Right cardiac atrium (tissue), 5 donors: ENCODE measurements around the gene CAMSAP1. TPM values are rescaled to one million over a fixed set of nuclear protein-coding genes. Genes with fewer than 3 reads are reported as not detected.

ENCODE experiments used
- ATAC-seq, 2 donors: fragments of 200-7000 bp; cut with Tn5 transposase; one replicate each; pipeline versions ENCODE4 v1.8.0 to v1.9.1; 2020; ENCODE audit warnings: moderate library complexity in 2 of 2, mild to moderate bottlenecking in 1 of 2
- DNase-seq, 3 donors: peaks; one replicate each; pipeline ENCODE4 v3.0.0-alpha.2; 2020
- H3K27ac ChIP-seq: one replicate; pipeline ENCODE4 v1.5.1; 2013; ENCODE audit warnings: mild to moderate bottlenecking, low read length, control low read depth, moderate library complexity
- H3K27me3 ChIP-seq: one replicate; pipeline ENCODE4 v1.6.1; 2013; ENCODE audit not compliant: control insufficient read depth, insufficient read depth
- H3K4me1 ChIP-seq: one replicate; pipeline ENCODE4 v1.6.1; 2013; ENCODE audit warnings: low read length; ENCODE audit not compliant: control insufficient read depth, insufficient read depth
- H3K4me3 ChIP-seq: one replicate; pipeline ENCODE4 v1.5.1; 2013; ENCODE audit warnings: low read length, control low read depth
- H3K9me3 ChIP-seq: one replicate; pipeline ENCODE4 v1.6.1; 2013; ENCODE audit warnings: low read length; ENCODE audit not compliant: control insufficient read depth
- WGBS: extraction: QIAGEN DNeasy Blood & Tissue Kit; methylation state at CpG from one replicate; pipeline ENCODE4 v1.1.7; 2013; 5-methylcytosine and 5-hydroxymethylcytosine counted together
- intact Hi-C, 4 donors: fragments of 100-400 bp; cut with DNase I; formaldehyde crosslinking; loops; one replicate each; pipeline versions ENCODE4 v1.11.0 to v1.14.0; 2022 to 2023
- polyA plus RNA-seq: library from polyadenylated mRNA; stranded (reverse); fragments of 200-250 nt; gene quantifications from one replicate; pipeline ENCODE4 v1.2.3, GENCODE V29; 2013
- total RNA-seq, 4 donors: library from RNA; stranded (reverse); fragmentation: NEBNext Ultra II Directional; extraction: Animal tissue kit (Norgen Biotek cat#: 25700); gene quantifications; one replicate each; pipeline ENCODE4 v1.2.1, GENCODE V29; 2021
- donor health status: healthy with polysubstance abuse.
- donor health status: DM: no; HTN: yes; CAD: no.
- donor health status: DM: no; HTN: no; CAD: no.
- donor health status: DM: no; HTN: yes; CAD: no; lungs with severe emphysema.
- donor health status: DM: yes; HTN: yes; CAD: no.

Gene CAMSAP1
- total and polyA plus RNA-seq, 5 donors, result 10.0 to 22.8 (median 18.2) TPM

GRCh38 chr9:135765416-135765815 lies 141.9 kb downstream of the CAMSAP1 start:
- no peak overlapping the region for H3K27ac ChIP-seq
- no peaks in the 10 kb centered on the region for H3K27me3 ChIP-seq
- 97% methylated on average over 13 of the region's 13 CpGs for WGBS
- no peak for DNase-seq
- no peak for ATAC-seq
- intact Hi-C loops, result no loop called here
- no peaks in the 10 kb centered on the region for H3K4me1 ChIP-seq
- no peak overlapping the region for H3K4me3 ChIP-seq
- no peaks in the 10 kb centered on the region for H3K9me3 ChIP-seq

- DNase-seq, result no peak
- no peaks in the 10 kb centered on the region for H3K9me3 ChIP-seq
- H3K27me3 ChIP-seq, result no peaks in the 10 kb centered on the region
- no peak overlapping the region for H3K4me3 ChIP-seq
- ATAC-seq, result no peak
- no peaks in the 10 kb centered on the region for H3K4me1 ChIP-seq
- intact Hi-C loops, result no loop called here
- no peak overlapping the region for H3K27ac ChIP-seq
- WGBS, result 88% methylated on average over 19 of the region's 19 CpGs
Measured at GRCh38 chr9:135764731-135765130, 142.6 kb downstream of the CAMSAP1 start.

- Histone ChIP-seq H3K4me3 (no peak overlapping the region), H3K27me3 (no peaks in the 10 kb centered on the region), H3K4me1 (no peaks in the 10 kb centered on the region), H3K27ac (no peak overlapping the region), H3K9me3 (no peaks in the 10 kb centered on the region)
- ATAC-seq (no peak), DNase-seq (no peak)
- WGBS, result 82% methylated on average over 24 of the region's 24 CpGs
- intact Hi-C loops, result no loop called here
Measured at GRCh38 chr9:135763716-135764446, 143.5 kb downstream of the CAMSAP1 start.

GRCh38 chr9:135762921-135763320 lies 144.4 kb downstream of the CAMSAP1 start:
- Histone ChIP-seq H3K9me3 (no peaks in the 10 kb centered on the region), H3K27ac (no peak overlapping the region), H3K4me1 (no peaks in the 10 kb centered on the region), H3K4me3 (no peak overlapping the region), H3K27me3 (no peaks in the 10 kb centered on the region)
- ATAC-seq, result no peak
- 74% methylated on average over 13 of the region's 13 CpGs for WGBS
- no peak for DNase-seq
- intact Hi-C loops, result no loop called here

GRCh38 chr9:135761845-135762168 lies 145.5 kb downstream of the CAMSAP1 start:
- H3K4me3 ChIP-seq, result no peak overlapping the region
- H3K4me1 ChIP-seq, result no peaks in the 10 kb centered on the region
- intact Hi-C loops, result no loop called here
- no peaks in the 10 kb centered on the region for H3K27me3 ChIP-seq
- no peaks in the 10 kb centered on the region for H3K9me3 ChIP-seq
- 83% methylated on average over 16 of the region's 16 CpGs for WGBS
- DNase-seq (no peak), ATAC-seq (no peak)
- no peak overlapping the region for H3K27ac ChIP-seq

GRCh38 chr9:135761150-135761844 lies 146.0 kb downstream of the CAMSAP1 start:
- no peak for DNase-seq

GRCh38 chr9:135760465-135760864 lies 146.9 kb downstream of the CAMSAP1 start:
- no peaks in the 10 kb centered on the region for H3K27me3 ChIP-seq
- intact Hi-C loops, result no loop called here
- H3K4me1 ChIP-seq, result no peaks in the 10 kb centered on the region
- no peak overlapping the region for H3K4me3 ChIP-seq
- H3K9me3 ChIP-seq, result no peaks in the 10 kb centered on the region
- DNase-seq, result no peak
- no peak overlapping the region for H3K27ac ChIP-seq
- no peak for ATAC-seq
- WGBS, result 83% methylated on average over 12 of the region's 12 CpGs

More at GRCh38 chr9:135761150-135761844, 146.0 kb downstream of the CAMSAP1 start:
- Histone ChIP-seq H3K4me3 (no peak overlapping the region), H3K4me1 (no peaks in the 10 kb centered on the region), H3K27ac (no peak overlapping the region), H3K9me3 (no peaks in the 10 kb centered on the region), H3K27me3 (no peaks in the 10 kb centered on the region)
- ATAC-seq, result no peak
- intact Hi-C loops, result no loop called here
- WGBS, result 66% methylated on average over 20 of the region's 20 CpGs

- ATAC-seq (no peak), DNase-seq (no peak)
Measured at GRCh38 chr9:135759676-135760300, 147.6 kb downstream of the CAMSAP1 start.

GRCh38 chr9:135758870-135759269 lies 148.5 kb downstream of the CAMSAP1 start:
- H3K27me3 ChIP-seq, result no peaks in the 10 kb centered on the region
- DNase-seq (no peak), ATAC-seq (no peak)
- intact Hi-C loops, result no loop called here
- H3K27ac ChIP-seq, result no peak overlapping the region
- H3K4me1 ChIP-seq, result no peaks in the 10 kb centered on the region
- WGBS, result 89% methylated on average over 10 of the region's 10 CpGs
- no peak overlapping the region for H3K4me3 ChIP-seq
- H3K9me3 ChIP-seq, result no peaks in the 10 kb centered on the region

More at GRCh38 chr9:135759676-135760300, 147.6 kb downstream of the CAMSAP1 start:
- Histone ChIP-seq H3K27ac (no peak overlapping the region), H3K4me3 (no peak overlapping the region), H3K9me3 (no peaks in the 10 kb centered on the region), H3K4me1 (no peaks in the 10 kb centered on the region), H3K27me3 (no peaks in the 10 kb centered on the region)
- WGBS, result 90% methylated on average over 24 of the region's 24 CpGs
- intact Hi-C loops, result no loop called here
